Esophagus muscularis mucosa (tissue), 4 donors: ENCODE data around the gene DCAF6. TPM values are rescaled to one million over a fixed set of nuclear protein-coding genes. Genes with fewer than 3 reads are reported as not detected.

ENCODE experiments used
- DNase-seq: peaks from one replicate; pipeline ENCODE4 v3.0.0-alpha.2; 2017; ENCODE audit errors: extremely low spot score
- H3K27ac ChIP-seq, 4 donors: fragments of 200-600 bp; sonication (generic); replicated peaks in 1 of 4; 1 replicate in 3 of 4; 2 replicates in 1 of 4; pipeline ENCODE4 v1.5.1; 2016 to 2019; ENCODE audit warnings: mild to moderate bottlenecking in 1 of 4
- H3K27me3 ChIP-seq, 4 donors: fragments of 200-600 bp; sonication (generic); one replicate each; pipeline versions ENCODE4 v1.5.1 to v1.6.0; 2016 to 2019
- H3K36me3 ChIP-seq, 4 donors: fragments of 200-600 bp; sonication (generic); one replicate each; pipeline ENCODE4 v1.5.1; 2016 to 2019
- H3K4me1 ChIP-seq, 4 donors: fragments of 200-600 bp; sonication (generic); one replicate each; pipeline ENCODE4 v1.5.1; 2016 to 2019
- H3K4me3 ChIP-seq, 4 donors: fragments of 200-600 bp; sonication (generic); 1 replicate in 2 of 4; 2 replicates in 2 of 4; pipeline ENCODE4 v1.5.1; 2016 to 2019; ENCODE audit warnings: mild to moderate bottlenecking in 4 of 4, moderate library complexity in 1 of 4
- H3K9me3 ChIP-seq, 4 donors: fragments of 200-600 bp; sonication (generic); 1 replicate in 3 of 4; 2 replicates in 1 of 4; pipeline ENCODE4 v1.5.1; 2016 to 2019
- CTCF ChIP-seq, 3 experiments: fragments of 200-600 bp in 2 of 3; fragments of 450-650 bp in 1 of 3; sonication (generic) in 2 of 3; IDR thresholded peaks; one replicate each; pipeline ENCODE4 v1.5.1; 2017 to 2019; ENCODE audit warnings: antibody characterized with exemption in 3 of 3, mild to moderate bottlenecking in 2 of 3, moderate library complexity in 1 of 3
- EP300 ChIP-seq: sonication (generic); formaldehyde crosslinking; IDR thresholded peaks from one replicate; pipeline ENCODE4 v1.6.1; 2017; ENCODE audit warnings: antibody characterized with exemption
- POLR2A ChIP-seq: fragments of 450-650 bp; IDR thresholded peaks from one replicate; pipeline ENCODE4 v1.6.1; 2017; ENCODE audit warnings: antibody characterized with exemption, moderate library complexity, mild to moderate bottlenecking, low read depth
- POLR2AphosphoS5 ChIP-seq, 2 donors: sonication (generic); formaldehyde crosslinking; IDR thresholded peaks; one replicate each; pipeline ENCODE4 v1.6.1; 2017; ENCODE audit warnings: antibody characterized with exemption in 2 of 2
- WGBS: methylation state at CpG from one replicate; pipeline ENCODE4 v1.1.5; 2018; 5-methylcytosine and 5-hydroxymethylcytosine counted together
- intact Hi-C: fragments of 100-400 bp; cut with DNase I; formaldehyde crosslinking; loops from one replicate; pipeline ENCODE4 v1.15.1; 2023
- total RNA-seq, 4 donors: library from RNA; depleted of rRNA; stranded (reverse); fragments of >200 nt; gene quantifications; one replicate each; pipeline versions ENCODE4 v1.1.0 to v1.2.1, GENCODE V29; 2016

DCAF6 gene
- total RNA-seq, 4 donors from 2014 or later: 80.4 to 110 (median 93.9) TPM

GRCh38 chr1:168009322-168009721, 72.8 kb downstream of the DCAF6 start:
- Histone ChIP-seq H3K4me3 (no peak overlapping the region), H3K27me3 (no peaks in the 10 kb centered on the region), H3K9me3 (no peaks in the 10 kb centered on the region), H3K4me1 (peaks cover 0 to 10% (median 6%) of the 10 kb centered on the region in 4 donors), H3K27ac (no peak overlapping the region), H3K36me3 (peaks cover 3 to 48% (median 27%) of the 10 kb centered on the region in 4 donors)
- intact Hi-C loops: no loop called here
- TF ChIP-seq EP300 (no peak), POLR2AphosphoS5 (IDR thresholded peaks at IDR 0.05) (no peak), CTCF (IDR thresholded peaks at IDR 0.05) (no peak), POLR2A (no peak)
- no peak for DNase-seq

- Histone ChIP-seq H3K4me1 (no peaks in the 10 kb centered on the region), H3K36me3 (peaks cover 10 to 58% (median 37%) of the 10 kb centered on the region in 4 donors), H3K27ac (no peak overlapping the region), H3K9me3 (no peaks in the 10 kb centered on the region), H3K27me3 (no peaks in the 10 kb centered on the region), H3K4me3 (no peak overlapping the region)
- intact Hi-C loops: no loop called here
- TF ChIP-seq EP300: no peak
- no peak for TF ChIP-seq POLR2A
- TF ChIP-seq CTCF (IDR thresholded peaks at IDR 0.05): no peak
- TF ChIP-seq POLR2AphosphoS5 (IDR thresholded peaks at IDR 0.05): no peak
- 89% methylated on average over 1 of the region's 1 CpG for WGBS
- no peak for DNase-seq
These were observed 82.9 kb downstream of the DCAF6 start for GRCh38 chr1:168019407-168019806.

- TF ChIP-seq CTCF (IDR thresholded peaks at IDR 0.05) (no peak), POLR2AphosphoS5 (IDR thresholded peaks at IDR 0.05) (no peak), EP300 (no peak), POLR2A (no peak)
- no peak for DNase-seq
- H3K27me3 ChIP-seq: no peaks in the 10 kb centered on the region
- intact Hi-C loops: no loop called here
- no peak overlapping the region for H3K4me3 ChIP-seq
- peaks cover 0 to 3% (median 0%) of the 10 kb centered on the region in 4 donors for H3K36me3 ChIP-seq
- H3K9me3 ChIP-seq: no peaks in the 10 kb centered on the region
- H3K4me1 ChIP-seq: no peaks in the 10 kb centered on the region
- WGBS: 93% methylated on average over 5 of the region's 5 CpGs
- H3K27ac ChIP-seq: no peak overlapping the region
These were observed 94.7 kb downstream of the DCAF6 start for GRCh38 chr1:168031198-168031597.

- no peak overlapping the region for H3K4me3 ChIP-seq
- TF ChIP-seq CTCF (IDR thresholded peaks at IDR 0.05) (no peak), EP300 (no peak), POLR2AphosphoS5 (IDR thresholded peaks at IDR 0.05) (no peak), POLR2A (no peak)
- intact Hi-C loops: no loop called here
- DNase-seq: no peak
- H3K27me3 ChIP-seq: no peaks in the 10 kb centered on the region
- 87% methylated on average over 4 of the region's 4 CpGs for whole genome bisulfite sequencing
- no peaks in the 10 kb centered on the region for H3K36me3 ChIP-seq
- no peaks in the 10 kb centered on the region for H3K4me1 ChIP-seq
- no peaks in the 10 kb centered on the region for H3K9me3 ChIP-seq
- no peak overlapping the region for H3K27ac ChIP-seq
These were observed 95.1 kb downstream of the DCAF6 start for GRCh38 chr1:168031627-168032026.

- Histone ChIP-seq H3K36me3 (peaks cover 0 to 3% (median 0%) of the 10 kb centered on the region in 4 donors), H3K4me3 (no peak overlapping the region), H3K4me1 (no peaks in the 10 kb centered on the region), H3K27ac (no peak overlapping the region), H3K9me3 (no peaks in the 10 kb centered on the region), H3K27me3 (no peaks in the 10 kb centered on the region)
- intact Hi-C loops: no loop called here
- DNase-seq: no peak
- WGBS: 75% methylated on average over 1 of the region's 1 CpG
- TF ChIP-seq EP300 (no peak), POLR2AphosphoS5 (IDR thresholded peaks at IDR 0.05) (no peak)
These were observed 95.5 kb downstream of the DCAF6 start for GRCh38 chr1:168032029-168032428.
